Right lobe of liver (tissue), 4 donors: ENCODE results near the gene TTBK2.

Experiments used
- CTCF ChIP-seq, 4 donors: fragments of 200-600 bp in 3 of 4; fragments of 450-650 bp in 1 of 4; IDR thresholded peaks; one replicate each; pipeline versions ENCODE4 v1.5.1 to v1.8.0; 2016 to 2022; ENCODE audit warnings: antibody characterized with exemption in 4 of 4, mild to moderate bottlenecking in 2 of 4
- POLR2A ChIP-seq: fragments of 450-650 bp; IDR thresholded peaks from one replicate; pipeline ENCODE4 v1.6.1; 2017; ENCODE audit warnings: antibody characterized with exemption, mild to moderate bottlenecking
- donor health status: DM: no; HTN: no; CAD: no.
- donor health status: DM: no; HTN: no; CAD: no.
- donor health status: DM: no; HTN: yes; CAD: no.

- TF ChIP-seq CTCF (IDR thresholded peaks at IDR 0.05) (peak in 3 of 4 donors; percentile 5 to 23 (median 12)), POLR2A (no peak)
Measured at GRCh38 chr15:42723068-42723467, 197.5 kb downstream of the TTBK2 start.
